NB4 (cell line): ENCODE results near the gene DOK6.

Experiments used
- DNase-seq: peaks from one replicate; pipeline ENCODE4 v3.0.0; 2010; ENCODE audit warnings: low read depth
- H3K4me3 ChIP-seq: one replicate; pipeline ENCODE4 v1.5.1; 2011; ENCODE audit warnings: mild to moderate bottlenecking, low read depth, low read length, moderate library complexity
- MYC ChIP-seq: IDR thresholded peaks from 2 replicates; pipeline ENCODE4 v1.6.1; 2011; ENCODE audit warnings: low read depth, low read length
- POLR2A ChIP-seq: IDR thresholded peaks from 2 replicates; pipeline ENCODE4 v1.6.1; 2011; ENCODE audit warnings: mild to moderate bottlenecking; ENCODE audit not compliant: insufficient read length; ENCODE audit errors: extremely low read depth
- TF ChIP-seq, protein P1 (sequence below): IDR thresholded peaks from 2 replicates; pipeline ENCODE4 v1.6.1; 2011; ENCODE audit warnings: low read depth, low read length
- TF ChIP-seq, protein P2 (sequence below): IDR thresholded peaks from one replicate; pipeline ENCODE4 v1.5.1; 2012; ENCODE audit warnings: low read depth, low read length

The DOK6 gene

GRCh38 chr18:69866212-69866611 is 465.5 kb downstream of the DOK6 start:
- no peak overlapping the region for H3K4me3 ChIP-seq
- TF ChIP-seq, protein P1, sequence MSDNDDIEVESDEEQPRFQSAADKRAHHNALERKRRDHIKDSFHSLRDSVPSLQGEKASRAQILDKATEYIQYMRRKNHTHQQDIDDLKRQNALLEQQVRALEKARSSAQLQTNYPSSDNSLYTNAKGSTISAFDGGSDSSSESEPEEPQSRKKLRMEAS, result no peak
- TF ChIP-seq MYC (no peak), POLR2A (no peak)
- TF ChIP-seq, protein P2, sequence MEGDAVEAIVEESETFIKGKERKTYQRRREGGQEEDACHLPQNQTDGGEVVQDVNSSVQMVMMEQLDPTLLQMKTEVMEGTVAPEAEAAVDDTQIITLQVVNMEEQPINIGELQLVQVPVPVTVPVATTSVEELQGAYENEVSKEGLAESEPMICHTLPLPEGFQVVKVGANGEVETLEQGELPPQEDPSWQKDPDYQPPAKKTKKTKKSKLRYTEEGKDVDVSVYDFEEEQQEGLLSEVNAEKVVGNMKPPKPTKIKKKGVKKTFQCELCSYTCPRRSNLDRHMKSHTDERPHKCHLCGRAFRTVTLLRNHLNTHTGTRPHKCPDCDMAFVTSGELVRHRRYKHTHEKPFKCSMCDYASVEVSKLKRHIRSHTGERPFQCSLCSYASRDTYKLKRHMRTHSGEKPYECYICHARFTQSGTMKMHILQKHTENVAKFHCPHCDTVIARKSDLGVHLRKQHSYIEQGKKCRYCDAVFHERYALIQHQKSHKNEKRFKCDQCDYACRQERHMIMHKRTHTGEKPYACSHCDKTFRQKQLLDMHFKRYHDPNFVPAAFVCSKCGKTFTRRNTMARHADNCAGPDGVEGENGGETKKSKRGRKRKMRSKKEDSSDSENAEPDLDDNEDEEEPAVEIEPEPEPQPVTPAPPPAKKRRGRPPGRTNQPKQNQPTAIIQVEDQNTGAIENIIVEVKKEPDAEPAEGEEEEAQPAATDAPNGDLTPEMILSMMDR, result no peak
- no peak for DNase-seq

- TF ChIP-seq POLR2A, result no peak
- TF ChIP-seq MYC, result no peak
- TF ChIP-seq, protein P2, result no peak
- TF ChIP-seq, protein P1, result no peak
- no peak for DNase-seq
- H3K4me3 ChIP-seq, result no peak overlapping the region
Measured at GRCh38 chr18:69870736-69871135, 470.0 kb downstream of the DOK6 start.

DNA sequence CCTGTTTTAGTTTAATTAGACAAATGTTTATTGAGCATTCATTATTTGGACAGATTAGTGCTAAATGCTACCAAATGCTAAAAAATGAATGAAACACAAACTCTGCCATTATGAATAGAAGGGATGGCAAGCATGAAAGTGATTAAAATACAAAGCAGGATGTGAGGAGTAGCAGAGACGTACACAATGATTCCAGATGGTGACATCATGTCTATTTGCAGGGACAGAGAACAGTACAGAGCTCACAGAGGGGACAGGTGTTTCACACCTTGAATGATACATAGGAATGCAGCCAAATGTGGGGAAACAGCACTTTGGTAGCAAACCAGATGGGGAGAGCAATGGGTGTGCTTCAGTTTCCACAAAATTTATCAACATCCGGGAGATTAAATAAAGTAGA is 470.7 kb downstream of the DOK6 start:
- TF ChIP-seq, protein P1, result no peak
- TF ChIP-seq POLR2A, result no peak
- TF ChIP-seq MYC, result no peak
- TF ChIP-seq, protein P2, result no peak
- DNase-seq, result no peak
- H3K4me3 ChIP-seq, result no peak overlapping the region

DNA sequence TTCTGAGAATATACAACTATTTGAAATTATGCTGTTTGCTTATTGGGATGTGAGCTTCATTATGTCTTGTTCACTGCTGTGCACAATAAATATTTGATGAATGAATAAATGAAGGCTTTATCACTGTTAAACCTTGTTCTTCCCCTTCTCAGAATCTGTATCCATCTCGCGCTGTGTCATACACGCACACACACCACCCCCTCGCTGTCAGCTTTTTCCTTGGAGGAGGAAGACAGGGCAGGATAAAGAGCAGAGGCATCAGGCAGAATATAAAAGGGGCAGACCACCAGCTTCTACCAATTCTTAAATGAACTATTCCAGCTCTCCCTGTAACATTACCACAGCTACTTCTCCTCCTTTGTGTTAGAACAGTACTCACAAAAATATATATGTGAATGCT is 472.0 kb downstream of the DOK6 start:
- no peak overlapping the region for H3K4me3 ChIP-seq
- no peak for DNase-seq
- TF ChIP-seq, protein P1, result no peak
- TF ChIP-seq, protein P2, result no peak
- TF ChIP-seq MYC (no peak), POLR2A (no peak)

DNA sequence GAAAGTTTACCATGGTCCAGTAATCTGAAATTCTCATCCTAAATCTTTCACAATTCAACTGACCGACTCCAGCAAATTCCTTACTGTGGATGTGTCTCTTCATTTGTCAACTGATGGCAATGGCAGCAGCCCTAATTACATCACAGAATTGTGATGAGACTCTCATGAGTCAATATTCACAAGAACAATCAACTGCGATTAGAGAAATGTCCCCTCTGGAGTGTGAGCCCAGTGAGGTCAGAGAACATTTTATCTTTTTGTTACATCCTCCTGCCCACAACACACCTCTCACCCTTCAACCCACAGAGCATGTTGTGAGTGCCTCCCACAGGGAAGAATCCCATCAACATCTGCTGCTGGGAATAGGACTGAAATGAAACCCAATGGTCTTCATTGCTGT is 473.4 kb downstream of the DOK6 start:
- H3K4me3 ChIP-seq, result no peak overlapping the region
- TF ChIP-seq, protein P2, result no peak
- TF ChIP-seq POLR2A (no peak), MYC (no peak)
- TF ChIP-seq, protein P1, result no peak
- no peak for DNase-seq

DNA sequence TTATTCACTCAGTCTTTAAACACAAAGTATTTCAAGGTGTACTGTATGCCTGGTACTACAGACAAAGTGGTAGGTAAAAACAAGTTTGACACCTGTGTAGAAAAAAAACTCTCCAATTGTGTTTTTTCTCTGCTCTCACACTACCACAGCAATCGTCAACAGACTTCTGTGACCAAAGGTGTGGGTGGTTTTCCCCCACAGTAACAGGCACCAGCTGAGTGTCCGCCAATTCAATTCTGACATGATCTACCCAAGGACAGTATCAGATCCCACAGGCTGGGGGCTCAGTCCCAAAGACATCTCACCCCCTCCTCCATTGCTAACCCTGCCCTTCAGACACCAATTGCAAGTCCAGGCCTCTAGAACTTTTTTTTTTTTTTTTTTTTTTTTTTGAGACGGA is 475.8 kb downstream of the DOK6 start:
- TF ChIP-seq, protein P2, result no peak
- TF ChIP-seq, protein P1, result no peak
- TF ChIP-seq POLR2A (no peak), MYC (no peak)
- no peak overlapping the region for H3K4me3 ChIP-seq
- no peak for DNase-seq
